Activated T-cell treated with anti-CD3 and anti-CD28 coated beads for 1 hour (primary cell): ENCODE data around the gene JADE1.

ENCODE experiments used
- DNase-seq: peaks from one replicate; pipeline ENCODE4 v3.0.0-alpha.2; 2020; ENCODE audit warnings: low read depth

Gene JADE1

GRCh38 chr4:128876200-128876599 is 66.7 kb downstream of the JADE1 start:
- no peak for DNase-seq

- no peak for DNase-seq
Observed at GRCh38 chr4:128877934-128878333, 68.4 kb downstream of the JADE1 start.

GRCh38 chr4:128879283-128879682 is 69.8 kb downstream of the JADE1 start:
- no peak for DNase-seq

GRCh38 chr4:128879971-128880370 is 70.5 kb downstream of the JADE1 start:
- no peak for DNase-seq

GRCh38 chr4:128880662-128881061 is 71.2 kb downstream of the JADE1 start:
- no peak for DNase-seq

- DNase-seq = no peak
Observed at GRCh38 chr4:128904821-128905220, 95.3 kb downstream of the JADE1 start.

- DNase-seq = no peak
Observed at GRCh38 chr4:128906581-128906980, 97.1 kb downstream of the JADE1 start.

GRCh38 chr4:128907981-128908380 is 98.5 kb downstream of the JADE1 start:
- DNase-seq = no peak

- no peak for DNase-seq
Observed at GRCh38 chr4:128908735-128909134, 99.2 kb downstream of the JADE1 start.

GRCh38 chr4:128913228-128913627 is 103.7 kb downstream of the JADE1 start:
- no peak for DNase-seq

- DNase-seq = no peak
Observed at GRCh38 chr4:128915544-128915943, 106.0 kb downstream of the JADE1 start.

GRCh38 chr4:128916832-128917231 is 107.3 kb downstream of the JADE1 start:
- no peak for DNase-seq

- DNase-seq = no peak
Observed at GRCh38 chr4:128917781-128918180, 108.3 kb downstream of the JADE1 start.

GRCh38 chr4:128921954-128922353 is 112.5 kb downstream of the JADE1 start:
- DNase-seq = no peak
